MM.1S (cell line): ENCODE results near the gene WFDC13.

Source experiments
- CTCF ChIP-seq: fragments of 300-600 bp; sonication (generic); IDR thresholded peaks from 2 replicates; pipeline ENCODE4 v1.5.1; 2016; ENCODE audit warnings: antibody characterized with exemption, low read length, mixed read lengths
- EZH2 ChIP-seq: fragments of 300-600 bp; sonication (generic); optimal IDR thresholded peaks from 2 replicates; pipeline ENCODE3; 2017; ENCODE audit warnings: low read depth, mild to moderate bottlenecking, antibody characterized with exemption, low read length, mixed read lengths

- TF ChIP-seq CTCF (no peak), EZH2 (no peak)
These were observed 50.9 kb downstream of the WFDC13 start for GRCh38 chr20:45752746-45753145.
